ENCODE data around the gene NAV3.

GRCh38 chr12:78224154-78224553 is 393.5 kb downstream of the NAV3 start:
- no peak for TF ChIP-seq POLR2A (IDR thresholded peaks at IDR 0.05)
- TF ChIP-seq CTCF (IDR thresholded peaks at IDR 0.05): no peak

Measured in body of pancreas (tissue), 4 donors.